GM10248 (cell line): Measurements from ENCODE around the gene THOP1.
"Not testable (repeated sequence)": the region's sequence is repeated elsewhere in the genome, so short reads cannot be mapped to it uniquely, and the experiment has no call there.

Source experiments
- CTCF ChIA-PET: fragments of 300-600 bp; sonication (Branson Sonifier 250); formaldehyde crosslinking; extraction: SDS; loops from one replicate; lab custom pipeline; 2021; ENCODE audit warnings: antibody characterized with exemption; lab: Yijun Ruan, JAX
- POLR2A ChIA-PET: fragments of 350-650 bp; sonication (Branson Sonifier 250); formaldehyde crosslinking; extraction: SDS; loops from one replicate; lab custom pipeline; 2020; ENCODE audit warnings: antibody characterized with exemption; lab: Yijun Ruan, JAX
- DNase-seq: peaks from one replicate; pipeline ENCODE4 v3.0.0; 2012; ENCODE audit errors: extremely low spot score
- CTCF ChIP-seq: IDR thresholded peaks from 2 replicates; pipeline ENCODE4 v1.5.1; 2012; ENCODE audit warnings: mild to moderate bottlenecking, low read depth; ENCODE audit errors: extremely low read depth, missing control alignments, control extremely low read depth

THOP1 gene

GRCh38 chr19:2787115-2787514 lies 1.8 kb downstream of the THOP1 start:
- CTCF ChIA-PET = interaction anchor here (1.0 kb wide), 1 partner anchor 12 kb away, joined by 3 read pairs; no protein-coding TSS in a partner anchor
- no peak for DNase-seq
- no peak for TF ChIP-seq CTCF
- POLR2A ChIA-PET = no interaction called here

GRCh38 chr19:2788237-2788636 lies 2.9 kb downstream of the THOP1 start:
- ChIA-PET POLR2A (no interaction called here), CTCF (interaction anchor here (1.7 kb wide), 1 partner anchor 38 kb away, joined by 3 read pairs; no protein-coding TSS in a partner anchor)
- no peak for TF ChIP-seq CTCF
- no peak for DNase-seq

- ChIA-PET CTCF (interaction anchor here (0.9 kb wide), 1 partner anchor 97 kb away, joined by 3 read pairs; no protein-coding TSS in a partner anchor), POLR2A (interaction anchor here (0.7 kb wide), 1 partner anchor 52 kb away, joined by 4 read pairs; no protein-coding TSS in a partner anchor)
- TF ChIP-seq CTCF = no peak
- DNase-seq = no peak
Measured at GRCh38 chr19:2790194-2790556, 4.9 kb downstream of the THOP1 start.

GRCh38 chr19:2790557-2791271 lies 5.4 kb downstream of the THOP1 start:
- POLR2A ChIA-PET = no interaction called here
- CTCF ChIA-PET = interaction anchor here (0.9 kb wide), 1 partner anchor 97 kb away, joined by 3 read pairs; no protein-coding TSS in a partner anchor
- no peak for DNase-seq
- TF ChIP-seq CTCF = no peak

- CTCF ChIA-PET = interaction anchor here (0.8 to 1.0 kb wide), 2 partner anchors 8 to 143 kb away, joined by 3 read pairs; partner anchors contain the start of gene SGTA
- POLR2A ChIA-PET = no interaction called here
- no peak for DNase-seq
- no peak for TF ChIP-seq CTCF
Measured at GRCh38 chr19:2791440-2791839, 6.1 kb downstream of the THOP1 start.

GRCh38 chr19:2791876-2792275 lies 6.6 kb downstream of the THOP1 start:
- ChIA-PET POLR2A (no interaction called here), CTCF (interaction anchor here (0.8 to 1.0 kb wide), 2 partner anchors 8 to 144 kb away, joined by 3 read pairs; partner anchors contain the start of gene SGTA)
- TF ChIP-seq CTCF = no peak
- DNase-seq = no peak

GRCh38 chr19:2792666-2793065 lies 7.4 kb downstream of the THOP1 start:
- CTCF ChIA-PET, DNase-seq, POLR2A ChIA-PET: not testable (repeated sequence)
